ENCODE measurements around the gene PRKD2.
"Not testable (repeated sequence)": the region's sequence is repeated elsewhere in the genome, so short reads cannot be mapped to it uniquely, and the experiment has no call there.

PRKD2 gene

DNA sequence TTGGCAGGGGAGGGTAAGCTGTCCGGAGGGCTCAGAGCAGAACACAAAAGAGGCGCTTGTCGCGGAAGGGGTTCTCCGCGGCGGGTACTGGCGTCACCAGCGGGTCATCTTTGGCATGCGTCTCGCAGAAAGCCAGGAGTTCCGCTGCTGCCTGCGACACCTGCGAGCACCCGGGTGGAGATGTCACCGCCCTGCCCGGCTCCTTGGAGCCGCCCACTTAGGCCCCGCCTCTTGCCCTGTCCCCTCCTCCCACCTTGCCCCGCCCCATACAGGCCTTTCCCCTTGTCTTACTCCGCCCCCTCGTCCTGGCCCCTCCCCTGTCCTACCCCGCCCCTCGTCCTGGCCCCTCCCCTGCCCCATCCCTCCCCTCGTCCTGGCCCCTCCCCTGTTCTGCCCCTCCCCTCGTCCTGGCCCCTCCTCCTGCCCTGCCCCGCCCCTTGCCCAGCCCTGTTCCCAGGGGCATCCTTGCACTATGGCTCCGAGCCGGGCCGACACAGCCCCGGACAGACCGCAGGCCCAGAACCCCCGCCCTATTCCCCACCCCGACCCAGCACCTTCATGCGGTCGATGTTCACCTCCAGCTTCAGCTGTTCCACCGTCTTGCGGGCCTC is 82.8 kb downstream of the PRKD2 start:
- TF ChIP-seq, protein P1, sequence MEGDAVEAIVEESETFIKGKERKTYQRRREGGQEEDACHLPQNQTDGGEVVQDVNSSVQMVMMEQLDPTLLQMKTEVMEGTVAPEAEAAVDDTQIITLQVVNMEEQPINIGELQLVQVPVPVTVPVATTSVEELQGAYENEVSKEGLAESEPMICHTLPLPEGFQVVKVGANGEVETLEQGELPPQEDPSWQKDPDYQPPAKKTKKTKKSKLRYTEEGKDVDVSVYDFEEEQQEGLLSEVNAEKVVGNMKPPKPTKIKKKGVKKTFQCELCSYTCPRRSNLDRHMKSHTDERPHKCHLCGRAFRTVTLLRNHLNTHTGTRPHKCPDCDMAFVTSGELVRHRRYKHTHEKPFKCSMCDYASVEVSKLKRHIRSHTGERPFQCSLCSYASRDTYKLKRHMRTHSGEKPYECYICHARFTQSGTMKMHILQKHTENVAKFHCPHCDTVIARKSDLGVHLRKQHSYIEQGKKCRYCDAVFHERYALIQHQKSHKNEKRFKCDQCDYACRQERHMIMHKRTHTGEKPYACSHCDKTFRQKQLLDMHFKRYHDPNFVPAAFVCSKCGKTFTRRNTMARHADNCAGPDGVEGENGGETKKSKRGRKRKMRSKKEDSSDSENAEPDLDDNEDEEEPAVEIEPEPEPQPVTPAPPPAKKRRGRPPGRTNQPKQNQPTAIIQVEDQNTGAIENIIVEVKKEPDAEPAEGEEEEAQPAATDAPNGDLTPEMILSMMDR (conservative IDR thresholded peaks at IDR 0.05; ENCODE audit: low read depth) = no peak
- H3K27ac ChIP-seq = no peak overlapping the region
- CTCF ChIA-PET = interaction anchor here (0.6 to 1.6 kb wide), 7 partner anchors 17 to 1195 kb away, joined by 3 to 7 read pairs (median 4); partner anchors contain the start of gene FKRP
- POLR2A ChIA-PET (ENCODE audit: low non-redundant PET) = no interaction called here
- peak; percentile 96 for DNase-seq (ENCODE audit: low spot score)

DNA sequence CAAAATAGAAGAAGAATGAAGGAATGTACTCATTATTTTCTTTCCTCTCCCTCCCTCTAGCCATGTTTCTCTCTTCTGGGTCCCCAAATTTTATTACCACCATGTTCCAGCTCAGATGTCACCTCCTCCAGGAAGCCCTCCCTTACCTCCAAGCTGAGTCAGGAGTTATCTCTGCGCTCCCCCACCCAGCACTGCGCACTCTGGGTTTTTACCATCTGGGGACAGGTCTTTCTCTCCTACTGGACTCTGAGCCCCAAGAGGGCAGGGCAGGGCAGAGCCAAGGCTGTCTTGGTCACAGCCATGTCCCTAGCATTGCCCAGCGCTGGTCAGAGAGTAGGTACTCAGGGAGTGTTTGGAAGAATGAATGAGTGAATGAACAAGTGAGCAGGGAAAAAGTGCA is 83.8 kb downstream of the PRKD2 start:
- TF ChIP-seq, protein P1 (conservative IDR thresholded peaks at IDR 0.05; ENCODE audit: low read depth) = no peak
- POLR2A ChIA-PET (ENCODE audit: low non-redundant PET) = no interaction called here

DNA sequence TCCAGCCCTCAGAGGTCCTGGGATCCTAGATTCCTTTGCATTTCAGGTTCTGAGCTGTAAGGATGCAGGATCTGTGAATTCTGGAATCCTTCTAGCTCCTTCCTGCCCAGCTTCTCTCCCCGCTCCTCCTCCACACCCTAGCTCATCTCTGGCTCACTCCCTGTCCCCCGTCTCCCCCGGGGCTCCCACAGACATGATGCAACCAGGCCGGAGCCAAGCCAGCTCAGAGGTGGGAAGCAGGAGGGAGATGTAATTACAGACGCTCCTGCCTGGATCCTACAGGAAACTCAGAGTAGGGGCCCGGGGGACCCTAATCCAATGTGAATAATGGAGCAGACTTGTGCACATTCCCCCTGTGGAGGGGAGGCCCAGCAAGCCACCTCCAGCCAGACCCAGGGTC is 85.4 kb downstream of the PRKD2 start:
- no peak for DNase-seq (ENCODE audit: low spot score)
- peak overlapping the region; percentile 31 for H3K27ac ChIP-seq
- TF ChIP-seq, protein P1 (conservative IDR thresholded peaks at IDR 0.05; ENCODE audit: low read depth) = no peak
- ChIA-PET CTCF (interaction anchor here (1.1 to 2.1 kb wide), 3 partner anchors 14 to 20 kb away, joined by 3 to 8 read pairs (median 4); no protein-coding TSS in a partner anchor), POLR2A (ENCODE audit: low non-redundant PET) (interaction anchor here (0.6 kb wide), 2 partner anchors 29 to 32 kb away, joined by 3 to 4 read pairs; partner anchors contain the start of gene DACT3)

More for the DNA sequence above, 83.8 kb downstream of the PRKD2 start:
- CTCF ChIA-PET = interaction anchor here (0.5 to 1.6 kb wide), 5 partner anchors 19 to 1194 kb away, joined by 3 to 7 read pairs (median 4); no protein-coding TSS in a partner anchor
- no peak for DNase-seq (ENCODE audit: low spot score)
- no peak overlapping the region for H3K27ac ChIP-seq

DNA sequence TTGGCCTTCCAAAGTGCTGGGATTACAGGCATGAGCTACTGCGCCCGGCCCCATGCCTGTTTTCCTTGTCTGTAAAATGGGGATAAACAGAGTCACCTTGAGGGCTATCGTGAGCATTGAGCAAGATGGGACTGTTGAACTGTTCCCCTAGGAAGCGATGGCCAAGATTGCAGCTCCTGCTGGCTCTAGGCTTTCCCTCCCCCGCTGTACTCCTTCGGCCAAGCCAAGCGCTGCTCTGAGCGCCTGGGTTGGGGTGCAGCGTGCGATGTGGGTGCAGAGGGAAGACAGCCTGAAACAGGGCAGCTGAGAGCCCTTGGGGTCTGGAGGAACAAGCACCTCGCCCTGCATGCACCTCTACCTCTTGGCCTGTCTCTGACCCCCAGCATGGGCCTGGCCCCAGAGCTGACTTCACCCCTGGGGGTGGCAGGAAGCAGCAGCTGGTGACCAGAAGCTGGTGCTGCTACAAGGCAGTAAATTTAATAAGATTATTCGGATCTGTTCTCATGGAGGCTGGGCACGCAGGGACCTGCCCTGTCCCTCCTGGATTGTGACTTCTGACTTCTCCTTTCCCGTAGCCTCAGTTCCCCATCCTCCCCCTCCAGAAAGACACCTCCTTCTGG is 86.2 kb downstream of the PRKD2 start:
- TF ChIP-seq, protein P1 (conservative IDR thresholded peaks at IDR 0.05; ENCODE audit: low read depth) = no peak
- ChIA-PET CTCF (interaction anchor here (1.1 to 2.1 kb wide), 2 partner anchors 17 to 20 kb away, joined by 4 to 8 read pairs; no protein-coding TSS in a partner anchor), POLR2A (ENCODE audit: low non-redundant PET) (interaction anchor here (0.6 kb wide), 2 partner anchors 30 to 33 kb away, joined by 3 to 4 read pairs; partner anchors contain the start of gene DACT3)
- DNase-seq (ENCODE audit: low spot score) = no peak
- H3K27ac ChIP-seq = peak overlapping the region; percentile 31; the same call in 1 of the 2 replicates

DNA sequence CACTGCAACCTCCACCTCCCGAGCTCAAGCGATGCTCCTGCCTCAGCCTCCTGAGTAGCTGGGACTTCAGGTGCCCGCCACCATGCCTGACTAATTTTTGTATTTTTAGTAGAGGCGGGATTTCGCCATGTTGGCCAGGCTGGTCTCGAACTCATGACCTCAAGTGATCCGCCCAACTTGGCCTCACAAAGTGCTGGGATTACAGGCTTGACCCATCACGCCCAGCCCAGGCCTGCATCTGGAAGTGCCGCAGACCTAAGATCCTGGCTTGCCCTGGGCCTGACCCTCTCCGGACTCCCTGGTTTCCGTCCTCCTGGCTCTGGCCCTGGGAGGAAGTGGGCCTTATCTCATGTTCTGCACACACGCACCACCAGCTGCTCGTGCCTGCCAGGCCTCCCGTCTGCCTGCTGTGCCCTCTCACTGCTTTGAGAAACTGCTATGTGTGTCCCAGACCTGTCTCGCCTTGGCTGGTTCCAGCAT is 87.3 kb downstream of the PRKD2 start:
- H3K27ac ChIP-seq = no peak overlapping the region
- no peak for DNase-seq (ENCODE audit: low spot score)
- ChIA-PET CTCF (no interaction called here), POLR2A (ENCODE audit: low non-redundant PET) (no interaction called here)
- TF ChIP-seq, protein P1 (conservative IDR thresholded peaks at IDR 0.05; ENCODE audit: low read depth) = no peak

DNA sequence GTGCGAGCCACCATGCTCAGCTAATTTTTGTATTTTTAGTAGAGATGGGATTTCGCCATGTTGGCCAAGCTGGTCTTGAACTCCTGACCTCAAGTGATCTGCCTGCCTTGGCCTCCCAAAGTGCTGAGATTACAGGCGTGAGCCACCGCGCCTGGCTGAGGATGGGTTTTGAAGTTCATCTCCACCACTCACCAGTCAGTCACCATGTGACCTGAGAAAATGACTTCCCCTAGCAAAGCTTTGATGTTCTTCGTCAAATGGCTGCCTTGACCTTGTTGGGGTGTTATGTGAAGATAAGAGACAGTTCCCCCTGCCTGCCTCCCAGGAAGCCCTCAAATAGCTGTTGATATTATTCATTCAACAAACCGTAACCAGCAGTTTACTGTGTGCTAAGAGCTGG is 87.9 kb downstream of the PRKD2 start:
- DNase-seq (ENCODE audit: low spot score); H3K27ac ChIP-seq; POLR2A ChIA-PET (ENCODE audit: low non-redundant PET): not testable (repeated sequence)
- CTCF ChIA-PET = interaction anchor here (0.9 to 1.5 kb wide), 2 partner anchors 15 to 33 kb away, joined by 4 read pairs; no protein-coding TSS in a partner anchor

Data from RWPE1 (cell line).